HG03280 (cell line): ENCODE results near the gene WDR74.
"Not testable (repeated sequence)": the region's sequence is repeated elsewhere in the genome, so short reads cannot be mapped to it uniquely, and the experiment has no call there.

Experiments used
- ATAC-seq: cut with Tn5 transposase; IDR thresholded peaks from one replicate; pipeline ENCODE4 v1.9.1; 2021; ENCODE audit warnings: mild to moderate bottlenecking, moderate library complexity; ENCODE audit not compliant: unreplicated experiment

WDR74 gene

DNA sequence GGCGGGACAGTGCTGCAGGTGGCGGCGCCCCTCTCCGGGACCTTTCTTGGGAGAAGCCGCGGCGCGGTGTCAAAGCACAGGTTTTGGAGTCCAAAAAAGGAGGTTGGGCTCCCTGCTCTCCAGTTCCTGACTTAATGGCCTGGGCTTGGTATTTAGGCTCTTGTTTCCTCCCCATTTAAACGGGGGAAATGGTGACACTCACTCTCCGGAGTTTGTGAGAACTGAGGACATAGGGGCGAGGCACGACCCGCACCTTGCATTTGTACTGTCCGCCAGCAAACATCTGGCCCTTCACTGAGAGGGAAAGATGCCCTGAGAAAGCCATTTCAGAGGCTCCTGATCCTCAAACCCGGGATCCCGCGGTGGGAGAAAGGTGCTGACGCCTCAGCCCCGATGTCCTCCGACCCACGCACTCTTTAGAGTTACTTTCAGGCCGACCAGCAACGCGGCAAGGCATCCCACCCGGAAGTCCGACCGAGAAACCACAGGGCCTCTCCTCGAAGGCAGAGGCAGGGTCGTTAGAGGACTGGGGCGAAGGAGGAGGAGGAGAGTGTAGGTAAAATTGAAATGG lies 2.9 kb upstream of the WDR74 start:
- no peak for ATAC-seq

GRCh38 chr11:62841361-62842170 lies 2.2 kb upstream of the WDR74 start:
- peak; percentile 49 for ATAC-seq

DNA sequence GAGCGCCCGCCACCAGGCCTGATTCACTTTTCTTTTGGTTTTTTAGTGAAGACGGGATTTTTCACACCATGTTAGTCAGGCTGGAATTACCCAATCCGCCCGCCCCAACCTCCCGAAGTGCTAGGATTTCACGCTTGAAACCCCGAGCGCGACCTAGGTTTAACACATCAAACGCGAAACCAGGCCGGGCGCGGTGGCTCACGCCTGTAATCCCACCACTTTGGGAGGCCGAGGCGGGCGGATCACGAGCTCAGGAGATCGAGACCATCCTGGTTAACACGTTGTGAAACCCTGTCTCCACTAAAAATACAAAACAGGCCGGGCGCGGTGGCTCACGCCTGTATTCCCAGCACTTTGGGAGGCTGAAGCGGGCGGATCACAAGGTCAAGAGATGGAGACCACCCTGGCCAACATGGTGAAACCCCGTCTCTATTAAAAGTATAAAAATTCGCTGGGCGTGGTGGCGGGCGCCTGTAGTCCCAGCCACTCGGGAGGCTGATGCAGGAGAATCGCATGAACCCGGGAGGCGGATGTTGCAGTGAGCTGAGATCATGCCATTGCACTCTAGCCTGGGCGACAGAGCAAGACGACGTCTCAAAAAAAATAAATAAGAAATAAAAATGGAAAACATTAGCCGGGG lies 1.5 kb upstream of the WDR74 start:
- ATAC-seq = not testable (repeated sequence)

DNA sequence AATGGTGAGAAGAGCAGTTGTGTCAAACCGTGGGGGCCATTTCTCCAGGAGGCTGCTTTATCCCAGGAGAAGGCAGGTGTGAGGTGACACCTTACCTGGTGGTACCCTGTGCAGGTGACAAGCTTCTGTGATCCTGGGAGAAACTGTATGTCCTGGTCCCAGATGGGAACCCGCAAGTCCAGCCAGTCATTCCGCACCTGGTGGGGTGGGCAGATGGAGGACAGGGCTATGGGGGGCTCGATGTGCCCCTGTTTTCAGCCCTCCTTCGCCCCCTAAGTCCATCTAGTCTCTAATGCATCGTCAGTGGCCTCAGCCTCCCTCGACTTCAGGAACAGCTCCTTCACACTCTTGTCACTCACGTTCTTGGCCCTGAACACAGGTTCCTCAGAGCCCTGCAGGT lies 4.1 kb downstream of the WDR74 start:
- ATAC-seq = no peak

GRCh38 chr11:62832336-62833234 lies 6.8 kb downstream of the WDR74 start, which contains the start of gene TEX54:
TEX54 (minus strand) TSS chr11:62832841.
- peak; percentile 24 for ATAC-seq

DNA sequence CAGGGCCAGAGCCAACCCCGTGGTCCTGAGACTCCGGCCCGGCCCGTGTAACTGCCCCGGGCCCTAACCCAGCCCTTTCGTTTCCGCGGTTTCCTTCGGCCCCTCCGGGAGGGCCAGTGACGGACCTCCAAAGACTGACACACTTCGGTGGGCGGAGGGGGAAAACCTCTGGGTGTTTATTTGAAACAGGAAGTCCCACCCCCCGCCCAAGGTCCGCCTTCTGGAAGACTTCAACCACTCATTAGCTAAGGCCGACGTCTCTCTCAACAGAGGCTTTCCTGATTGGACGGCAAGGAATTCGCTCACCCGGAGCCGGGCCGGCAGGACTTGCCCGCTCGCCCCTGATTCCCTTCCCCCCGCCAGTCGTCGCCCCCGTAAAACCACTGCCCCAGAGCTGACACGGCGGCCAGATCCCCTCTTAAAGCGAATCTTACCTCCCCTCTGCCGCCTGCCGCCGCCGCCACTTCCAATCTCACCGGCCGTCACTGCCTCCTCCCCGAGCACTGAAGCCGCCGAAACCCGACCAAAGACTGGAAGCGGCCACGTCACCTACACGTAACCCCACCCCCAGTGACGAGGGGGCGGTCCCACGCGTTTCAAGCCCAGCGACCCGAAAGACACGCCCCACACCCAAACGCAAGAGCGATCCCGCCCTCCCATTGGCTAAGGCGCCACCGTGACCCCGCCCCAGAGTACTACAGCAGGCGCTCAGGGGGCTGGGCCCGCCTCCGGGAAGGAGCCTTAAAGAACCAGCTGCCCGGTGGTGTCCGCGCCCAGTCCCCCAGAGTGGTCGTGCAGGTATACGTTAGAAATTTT lies 7.7 kb downstream of the WDR74 start, which contains the start of gene STX5:
STX5 (minus strand) TSS at position 532 of the 816 bp plus-strand sequence. CDS start 808 bp downstream, outside the sequence.
- ATAC-seq = peak; percentile 88

- no peak for ATAC-seq
Observed at GRCh38 chr11:62830904-62831519, 8.4 kb downstream of the WDR74 start.

DNA sequence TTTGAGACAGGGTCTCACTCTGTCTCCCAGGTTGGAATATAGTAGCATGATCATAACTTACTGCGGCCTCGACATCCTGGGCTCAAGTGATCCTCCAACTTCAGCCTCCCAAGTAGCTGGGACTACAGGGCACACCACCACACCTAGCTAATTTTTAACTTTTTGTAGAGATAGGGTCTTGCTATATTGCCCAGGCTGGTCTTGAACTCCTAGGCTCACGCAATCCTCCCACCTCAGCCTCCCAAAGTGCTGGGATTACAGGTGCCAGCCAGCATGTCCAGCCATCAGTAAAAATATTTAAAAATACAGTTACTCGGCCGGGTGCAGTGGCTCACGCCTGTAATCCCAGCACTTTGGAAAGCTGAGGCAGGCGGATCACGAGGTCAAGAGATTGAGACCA lies 11.3 kb downstream of the WDR74 start:
- ATAC-seq = not testable (repeated sequence)

GRCh38 chr11:62823677-62824076 lies 15.7 kb downstream of the WDR74 start:
- ATAC-seq = no peak

- no peak for ATAC-seq
Observed at GRCh38 chr11:62817129-62817528, 22.3 kb downstream of the WDR74 start.

- ATAC-seq = no peak
Observed at GRCh38 chr11:62816557-62816956, 22.8 kb downstream of the WDR74 start.

DNA sequence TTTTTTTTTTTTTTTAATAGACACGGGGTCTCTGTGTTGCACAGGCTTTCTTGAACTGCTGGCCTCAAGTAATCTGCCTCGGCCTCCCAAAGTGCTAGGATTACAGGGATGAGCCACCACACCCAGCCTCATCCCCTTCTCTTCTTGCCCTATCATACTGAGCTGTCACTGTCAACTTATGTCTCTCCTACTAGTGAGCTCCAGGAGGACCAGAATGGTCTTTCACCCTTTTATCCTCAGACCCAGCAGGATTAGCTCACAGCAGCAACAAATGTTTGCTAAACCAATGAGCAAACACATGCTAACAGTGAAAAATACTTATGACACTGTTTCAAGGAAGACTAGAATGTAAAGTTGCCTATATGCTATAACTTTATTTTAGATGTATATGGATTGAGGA lies 27.7 kb downstream of the WDR74 start:
- no peak for ATAC-seq

DNA sequence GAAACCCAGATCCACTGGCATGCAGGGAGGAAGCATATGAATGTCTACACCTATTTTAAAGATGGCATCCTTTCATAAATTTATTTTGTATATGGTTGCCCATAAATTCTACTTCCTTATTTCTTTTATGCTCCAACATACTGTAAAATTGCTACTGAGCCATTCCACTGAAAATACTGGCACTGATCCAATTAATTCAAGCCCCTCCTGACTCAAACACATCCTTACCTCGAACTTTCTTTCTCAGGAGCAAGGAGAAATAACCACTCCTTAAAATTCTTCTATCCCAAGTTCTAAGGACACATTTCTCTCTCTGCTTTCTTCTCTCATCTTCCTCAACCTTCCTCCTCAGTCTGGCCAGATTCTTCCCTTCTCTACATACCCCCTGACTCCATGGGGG lies 28.6 kb downstream of the WDR74 start:
- no peak for ATAC-seq

GRCh38 chr11:62806611-62807121 lies 32.7 kb downstream of the WDR74 start:
- ATAC-seq = no peak

DNA sequence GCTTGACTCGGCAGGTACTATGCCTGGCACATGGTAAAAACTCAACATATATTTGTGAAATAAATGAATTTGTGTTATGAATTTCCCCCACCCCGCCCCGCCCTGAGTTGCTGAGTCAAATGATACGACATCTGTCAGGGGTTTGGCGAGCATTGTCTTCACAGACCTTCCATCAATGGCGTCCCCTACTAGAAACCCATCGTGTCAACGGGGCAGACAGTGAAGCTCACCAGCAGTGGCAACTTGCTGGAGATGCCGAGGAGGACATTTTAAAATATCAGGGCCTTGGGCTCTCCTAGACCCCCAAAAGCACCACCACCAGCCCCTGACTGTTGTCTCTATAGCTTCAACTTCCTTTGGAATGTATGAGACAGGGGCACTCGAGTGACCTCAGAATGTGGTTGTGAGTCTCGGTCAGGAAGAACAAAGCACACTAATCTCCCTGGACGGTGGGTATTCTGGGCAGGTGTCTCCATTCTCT lies 33.4 kb downstream of the WDR74 start:
- no peak for ATAC-seq

DNA sequence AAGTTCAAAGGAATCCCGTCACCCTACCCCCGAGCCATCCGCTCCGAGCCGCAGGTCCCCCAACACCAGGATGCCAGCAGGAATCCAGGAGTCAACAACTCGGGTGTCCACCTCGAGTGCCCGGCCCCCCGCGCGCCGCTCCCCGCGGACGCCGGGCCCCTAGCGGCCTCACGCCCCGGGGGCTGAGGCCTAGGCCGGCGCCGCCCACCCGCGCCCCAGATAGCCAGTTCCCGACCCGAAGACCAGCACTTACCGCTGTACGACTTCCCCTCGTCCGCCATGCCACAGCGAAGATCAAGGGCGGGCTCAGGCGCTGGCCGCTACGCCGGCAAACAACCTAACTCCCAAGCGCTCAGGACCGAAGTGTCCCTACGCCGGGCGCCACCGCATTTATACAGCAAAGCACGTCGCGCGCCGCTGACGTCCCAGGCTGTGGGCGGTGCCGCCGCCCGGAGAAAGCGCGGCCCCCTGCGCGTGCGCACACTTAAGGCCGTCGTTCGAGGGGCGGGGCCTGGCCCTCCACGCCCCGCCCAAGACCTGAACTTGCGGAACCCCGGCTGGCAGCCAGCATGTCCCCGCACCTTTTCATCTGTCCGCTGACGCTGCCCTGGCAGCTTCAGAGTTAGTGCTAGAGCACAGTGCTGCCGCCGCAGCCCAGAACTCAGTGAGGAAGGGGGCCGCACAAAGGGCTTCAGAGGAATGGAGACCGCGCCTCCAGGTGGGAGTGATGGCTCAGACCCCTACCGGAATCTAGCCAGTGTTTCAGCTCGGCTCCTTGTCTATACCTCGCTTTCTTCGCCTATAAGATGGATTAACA lies 34.1 kb downstream of the WDR74 start, which contains the start of gene NXF1:
NXF1 (minus strand) TSS at position 365 of the 817 bp plus-strand sequence; CDS start at position 281, 84 bp downstream.
- ATAC-seq = peak; percentile 87

DNA sequence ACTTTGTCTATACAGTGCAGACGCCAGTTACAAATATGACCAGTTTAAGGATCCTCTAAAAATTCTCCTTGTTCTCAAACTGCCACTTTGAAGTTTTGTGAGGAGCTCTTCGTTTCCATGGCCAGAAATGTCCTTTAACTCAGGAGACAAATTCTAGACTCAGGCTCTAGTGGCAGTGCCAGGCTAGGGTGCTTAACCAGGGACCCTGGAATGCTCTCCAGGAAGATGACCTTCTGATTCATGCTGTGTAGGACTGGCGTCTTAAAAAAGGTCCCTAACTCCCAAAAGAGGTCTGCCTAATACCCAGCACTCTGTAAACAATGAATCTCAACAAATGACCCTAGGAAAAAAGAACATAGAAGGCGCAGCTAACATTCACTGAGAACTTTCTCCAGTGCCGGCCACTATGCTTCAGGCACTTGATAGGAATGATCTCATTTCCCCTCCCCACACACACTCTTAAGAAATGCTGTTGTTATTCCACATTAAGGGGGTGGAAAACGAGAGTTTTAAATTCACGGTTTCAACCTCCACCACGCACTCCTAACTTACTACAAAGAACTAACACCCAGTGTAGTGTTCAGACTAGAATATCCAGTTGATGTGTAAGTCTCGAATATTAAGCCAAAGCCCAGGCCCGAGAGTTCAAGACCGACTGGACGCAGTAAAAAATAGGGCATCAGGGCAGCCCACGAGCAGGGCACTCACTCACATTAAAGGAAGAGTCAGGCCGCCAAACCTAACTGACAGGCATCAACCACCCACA lies 34.9 kb downstream of the WDR74 start:
- ATAC-seq = no peak
